ENCODE results near the gene EYS.
"Not testable (repeated sequence)": the region's sequence is repeated elsewhere in the genome, so short reads cannot be mapped to it uniquely, and the experiment has no call there.

The EYS gene

GRCh38 chr6:65449926-65450325 is 257.1 kb downstream of the EYS start:
- DNase-seq = no peak

- no peak for DNase-seq
Measured at GRCh38 chr6:65448866-65449265, 258.2 kb downstream of the EYS start.

GRCh38 chr6:65436281-65436680 is 270.7 kb downstream of the EYS start:
- DNase-seq = no peak

- DNase-seq = no peak
Measured at GRCh38 chr6:65416621-65417020, 290.4 kb downstream of the EYS start.

GRCh38 chr6:65410309-65410708 is 296.7 kb downstream of the EYS start:
- no peak for DNase-seq

- DNase-seq = no peak
Measured at GRCh38 chr6:65402564-65402963, 304.5 kb downstream of the EYS start.

- no peak for DNase-seq
Measured at GRCh38 chr6:65399355-65400084, 307.5 kb downstream of the EYS start.

GRCh38 chr6:65398851-65399250 is 308.2 kb downstream of the EYS start:
- no peak for DNase-seq

GRCh38 chr6:65350530-65350929 is 356.5 kb downstream of the EYS start:
- DNase-seq = no peak

- not testable (repeated sequence) for DNase-seq
Measured at GRCh38 chr6:65302655-65303054, 404.4 kb downstream of the EYS start.

GRCh38 chr6:65299236-65299635 is 407.8 kb downstream of the EYS start:
- DNase-seq = no peak

- no peak for DNase-seq
Measured at GRCh38 chr6:65295812-65296211, 411.2 kb downstream of the EYS start.

GRCh38 chr6:65289491-65289890 is 417.5 kb downstream of the EYS start:
- no peak for DNase-seq

GRCh38 chr6:65285275-65285674 is 421.8 kb downstream of the EYS start:
- DNase-seq = no peak

GRCh38 chr6:65280060-65280459 is 427.0 kb downstream of the EYS start:
- no peak for DNase-seq

- DNase-seq = no peak
Measured at GRCh38 chr6:65262241-65262640, 444.8 kb downstream of the EYS start.

- no peak for DNase-seq
Measured at GRCh38 chr6:65259982-65260381, 447.0 kb downstream of the EYS start.

GRCh38 chr6:65259059-65259458 is 448.0 kb downstream of the EYS start:
- no peak for DNase-seq

GRCh38 chr6:65253041-65253440 is 454.0 kb downstream of the EYS start:
- no peak for DNase-seq

- DNase-seq = no peak
Measured at GRCh38 chr6:65248101-65248610, 458.9 kb downstream of the EYS start.

GRCh38 chr6:65231616-65232015 is 475.4 kb downstream of the EYS start:
- DNase-seq = no peak

- DNase-seq = no peak
Measured at GRCh38 chr6:65229825-65230224, 477.2 kb downstream of the EYS start.

GRCh38 chr6:65221153-65221552 is 485.9 kb downstream of the EYS start:
- no peak for DNase-seq

GRCh38 chr6:65202738-65203137 is 504.3 kb downstream of the EYS start:
- no peak for DNase-seq

- DNase-seq = no peak
Measured at GRCh38 chr6:65199683-65200082, 507.3 kb downstream of the EYS start.
